OCI-LY1 (cell line): ENCODE results near the gene VAPB.

Experiments
- EZH2 ChIP-seq: fragments of 200-600 bp; sonication (generic), shearing (Covaris generic); IDR thresholded peaks from 2 replicates; pipeline ENCODE4 v1.8.0; 2017; ENCODE audit warnings: borderline replicate concordance, mixed run types, mild to moderate bottlenecking, antibody characterized with exemption, low read length, moderate library complexity, mixed read lengths
- TF ChIP-seq, protein P1 (sequence below): fragments of 200-600 bp; sonication (generic), shearing (Covaris generic); IDR thresholded peaks from 2 replicates; pipeline ENCODE4 v1.5.1; 2017; ENCODE audit warnings: mild to moderate bottlenecking, antibody characterized with exemption, low read length, moderate library complexity, mixed read lengths

DNA sequence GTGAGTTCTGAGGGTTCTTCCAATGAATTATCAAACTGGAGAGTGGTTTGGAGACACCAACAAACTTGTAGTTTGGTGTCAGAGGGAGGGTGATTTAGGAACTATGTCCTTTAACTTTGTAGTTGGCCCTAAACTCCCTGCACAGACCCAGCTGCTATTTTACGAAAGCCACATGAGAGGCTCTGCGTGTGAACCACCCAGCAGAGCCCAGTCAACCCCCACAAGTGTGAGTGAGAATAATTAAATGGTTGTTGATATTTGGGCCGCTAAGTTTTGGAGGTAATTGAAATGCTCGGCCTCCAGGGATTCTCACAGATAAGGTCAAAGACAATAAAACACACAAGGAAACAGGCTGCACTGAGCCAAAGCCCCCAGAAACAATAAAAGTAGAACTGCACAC, 6.9 kb upstream of the VAPB start:
- TF ChIP-seq, protein P1, sequence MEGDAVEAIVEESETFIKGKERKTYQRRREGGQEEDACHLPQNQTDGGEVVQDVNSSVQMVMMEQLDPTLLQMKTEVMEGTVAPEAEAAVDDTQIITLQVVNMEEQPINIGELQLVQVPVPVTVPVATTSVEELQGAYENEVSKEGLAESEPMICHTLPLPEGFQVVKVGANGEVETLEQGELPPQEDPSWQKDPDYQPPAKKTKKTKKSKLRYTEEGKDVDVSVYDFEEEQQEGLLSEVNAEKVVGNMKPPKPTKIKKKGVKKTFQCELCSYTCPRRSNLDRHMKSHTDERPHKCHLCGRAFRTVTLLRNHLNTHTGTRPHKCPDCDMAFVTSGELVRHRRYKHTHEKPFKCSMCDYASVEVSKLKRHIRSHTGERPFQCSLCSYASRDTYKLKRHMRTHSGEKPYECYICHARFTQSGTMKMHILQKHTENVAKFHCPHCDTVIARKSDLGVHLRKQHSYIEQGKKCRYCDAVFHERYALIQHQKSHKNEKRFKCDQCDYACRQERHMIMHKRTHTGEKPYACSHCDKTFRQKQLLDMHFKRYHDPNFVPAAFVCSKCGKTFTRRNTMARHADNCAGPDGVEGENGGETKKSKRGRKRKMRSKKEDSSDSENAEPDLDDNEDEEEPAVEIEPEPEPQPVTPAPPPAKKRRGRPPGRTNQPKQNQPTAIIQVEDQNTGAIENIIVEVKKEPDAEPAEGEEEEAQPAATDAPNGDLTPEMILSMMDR = no peak
- TF ChIP-seq EZH2 = no peak
